ENCODE data around the gene GABBR1. TPM values are rescaled to one million over a fixed set of nuclear protein-coding genes. Genes with fewer than 3 reads are reported as not detected.

GABBR1 gene
- total and polyA plus RNA-seq, 2 of the 13 experiments (the other 11 are each of a cell fraction or from before 2014, with no cell fraction given): 0.07 to 0.37 TPM

DNA sequence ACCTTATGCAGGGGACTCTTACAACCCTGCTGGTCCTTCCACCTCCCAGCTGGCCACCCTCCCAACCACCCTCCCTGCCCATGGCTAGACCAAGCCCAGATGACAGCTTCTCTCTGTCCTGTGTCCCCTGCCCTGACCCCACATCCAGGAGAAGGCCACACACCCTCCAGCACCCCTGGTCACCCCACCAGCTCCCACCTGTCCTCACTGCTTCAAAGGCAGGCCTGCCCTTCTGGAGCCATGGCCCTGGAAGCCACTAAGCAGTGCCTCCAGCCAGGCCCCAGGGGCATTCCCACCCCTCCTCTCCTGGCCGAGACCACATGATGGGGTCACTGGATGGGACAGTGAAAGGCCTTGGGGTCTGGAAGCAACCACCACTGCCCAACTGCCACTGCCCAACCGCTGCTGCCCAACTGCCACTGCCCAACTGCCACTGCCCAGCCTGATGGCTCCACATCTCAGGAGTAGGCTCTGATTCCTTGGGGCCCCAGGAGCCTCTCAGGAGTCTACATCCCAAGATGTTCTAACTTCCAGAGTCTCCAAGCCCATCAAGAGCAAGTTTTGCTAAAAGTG, 103.9 kb downstream of the GABBR1 start:
- CTCF ChIA-PET (ENCODE audit: low intra/inter-chr PET ratio, low total read pairs): no interaction called here
- FAIRE-seq: no peak

More for the DNA sequence above, 103.9 kb downstream of the GABBR1 start:
- no peaks in the 10 kb centered on the region for H3K79me2 ChIP-seq (ENCODE audit: insufficient read depth, low read length)
- WGBS (ENCODE audit: low lambda C conversion rate): no CpG with 5 or more reads among the region's 2 CpGs
- H3K4me1 ChIP-seq (ENCODE audit: insufficient read depth, low read length): no peaks in the 10 kb centered on the region
- H3K9ac ChIP-seq (ENCODE audit: insufficient read depth, low read depth, low read length): no peak overlapping the region
- no peak overlapping the region for H3K4me3 ChIP-seq (replicated peaks in 1 of 3; ENCODE audit: insufficient read depth in 1 of 3, low read depth in 2 of 3, low read length in 3 of 3)
- ATAC-seq (no peak), DNase-seq (ENCODE audit: low spot score) (no peak)
- H3K27ac ChIP-seq (ENCODE audit: extremely low read length, insufficient read depth, low read length): no peak overlapping the region
- no peak for TF ChIP-seq RARA (CRISPR knock-in tag; IDR thresholded peaks at IDR 0.05)
- TF ChIP-seq HIVEP1 (CRISPR knock-in tag; IDR thresholded peaks at IDR 0.05): no peak
- TF ChIP-seq ZNF784 (CRISPR knock-in tag; IDR thresholded peaks at IDR 0.05; ENCODE audit: borderline replicate concordance): no peak
- TF ChIP-seq FLYWCH1 (CRISPR knock-in tag; IDR thresholded peaks at IDR 0.05): no peak
- TF ChIP-seq ZNF256 (CRISPR knock-in tag; conservative IDR thresholded peaks at IDR 0.05): no peak
- TF ChIP-seq ZBTB37 (CRISPR knock-in tag; IDR thresholded peaks at IDR 0.05): no peak
- H3K36me3 ChIP-seq (replicated peaks in 1 of 2; ENCODE audit: control insufficient read depth in 1 of 2, insufficient read depth in 2 of 2, low read length in 2 of 2): no peaks in the 10 kb centered on the region
- H4K20me1 ChIP-seq (ENCODE audit: insufficient read depth, low read length): no peaks in the 10 kb centered on the region
- in situ Hi-C loops (cut with HindIII; ENCODE audit: extremely low pct_ligation_motif_present, low pct_unique_long_range_greater_than_20kb) (no loop called here), intact Hi-C loops (cut with micrococcal nuclease; ENCODE audit: unreplicated experiment) (no loop called here)
- POLR2A ChIA-PET: no interaction called here
- no peaks in the 10 kb centered on the region for H3K9me3 ChIP-seq (ENCODE audit: low read length)
- H2AFZ ChIP-seq (ENCODE audit: low read length): no peak overlapping the region
- H3K27me3 ChIP-seq (ENCODE audit: control insufficient read depth in 1 of 2, insufficient read depth in 2 of 2, low read length in 2 of 2): no peaks in the 10 kb centered on the region
- H3K4me2 ChIP-seq (ENCODE audit: low read depth, low read length): no peak overlapping the region
- BruUV-seq (replicated peaks): no TSS peak
